ENCODE results near the gene ATP8B1.

The ATP8B1 gene

DNA sequence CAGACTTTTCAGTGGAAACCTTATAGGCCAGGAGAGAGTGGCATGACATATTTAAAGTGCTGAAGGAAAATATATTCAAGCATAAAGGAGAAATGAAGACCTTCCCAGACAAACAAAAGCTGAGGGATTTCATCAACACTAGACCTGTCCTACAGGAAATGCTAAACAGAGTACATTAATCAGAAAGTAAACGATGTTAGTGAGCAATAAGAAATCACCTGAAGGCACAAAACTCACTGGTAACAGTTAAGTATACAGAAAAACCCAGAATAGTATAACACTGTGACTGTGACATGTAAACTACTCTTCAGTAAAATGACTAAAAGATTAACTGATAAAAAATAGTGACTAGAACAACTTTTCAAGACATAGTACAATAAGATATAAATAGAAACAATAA is 87.4 kb downstream of the ATP8B1 start:
- no peak for DNase-seq

DNA sequence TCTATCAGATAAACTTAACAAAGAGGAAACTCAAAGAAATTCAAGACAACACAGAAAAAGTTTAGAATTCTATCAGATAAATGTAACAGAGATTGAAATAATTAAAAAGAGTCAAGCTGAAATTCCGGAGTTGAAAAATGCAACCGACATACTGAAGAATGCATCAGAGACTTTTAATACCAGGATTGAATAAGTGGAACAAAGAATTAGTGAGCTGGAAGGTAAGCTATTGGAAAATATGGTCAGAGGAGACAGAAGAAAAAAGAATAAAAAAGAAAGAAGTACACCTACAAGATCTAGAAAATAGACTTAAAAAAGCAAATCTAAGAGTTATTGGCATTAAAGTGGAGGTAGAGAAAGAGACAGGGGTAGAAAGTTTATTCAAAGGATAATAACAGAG is 88.0 kb downstream of the ATP8B1 start:
- no peak for DNase-seq

DNA sequence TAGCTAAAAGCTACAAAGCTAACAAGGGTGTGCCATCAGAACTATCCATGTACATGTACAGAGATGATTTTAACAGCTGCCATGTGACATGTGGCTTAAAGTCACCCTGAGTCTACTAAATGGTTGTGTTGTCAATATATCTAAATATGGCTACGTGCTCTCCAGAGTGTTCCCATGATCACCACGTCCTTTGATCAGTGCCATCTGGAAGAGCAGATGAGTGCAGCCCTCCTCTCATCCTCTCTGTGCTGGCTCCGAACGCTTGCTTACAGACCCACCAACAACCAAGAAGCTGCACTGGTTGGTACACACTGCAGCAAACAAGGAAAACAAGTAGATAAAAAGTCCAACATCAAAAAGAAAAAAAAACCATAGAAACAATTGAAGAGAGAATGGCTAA is 92.9 kb downstream of the ATP8B1 start:
- no peak for DNase-seq

DNA sequence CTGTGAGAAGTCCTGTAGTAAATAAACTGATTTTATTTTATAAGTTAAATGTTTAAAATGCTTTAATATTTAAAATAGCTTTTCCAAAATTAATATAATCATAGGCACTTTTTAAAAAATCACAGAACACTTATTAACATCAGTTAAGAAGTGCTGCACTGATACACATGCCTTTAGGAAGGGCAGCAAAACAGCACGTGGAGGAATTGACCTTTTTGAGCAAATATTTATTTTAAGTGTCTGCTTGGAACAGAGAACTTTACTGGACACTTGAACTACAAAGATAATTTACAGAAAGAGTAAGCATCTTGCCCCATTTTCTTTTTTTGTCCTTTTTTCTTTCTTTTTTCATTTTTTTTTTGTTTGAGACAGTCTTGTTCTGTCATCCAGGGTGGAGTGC is 93.8 kb downstream of the ATP8B1 start:
- no peak for DNase-seq

DNA sequence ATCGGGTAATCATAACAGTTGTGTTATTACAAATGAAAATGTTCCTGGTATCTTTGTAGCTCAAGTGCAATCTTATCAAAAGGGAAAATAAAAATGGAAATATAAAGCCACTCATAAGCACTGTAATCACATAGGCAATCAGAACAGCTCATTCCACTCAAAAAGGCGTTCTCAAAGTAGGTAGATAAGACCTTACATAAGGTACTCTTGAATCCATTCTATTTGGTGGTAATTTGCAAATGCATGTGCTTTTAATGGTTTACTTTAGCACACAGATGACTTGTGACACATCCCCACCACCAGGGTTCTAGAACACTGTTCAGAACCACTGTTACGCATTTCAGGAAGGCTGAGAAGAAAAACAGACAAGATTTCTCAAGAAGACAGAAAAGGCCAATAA is 94.8 kb downstream of the ATP8B1 start:
- no peak for DNase-seq

DNA sequence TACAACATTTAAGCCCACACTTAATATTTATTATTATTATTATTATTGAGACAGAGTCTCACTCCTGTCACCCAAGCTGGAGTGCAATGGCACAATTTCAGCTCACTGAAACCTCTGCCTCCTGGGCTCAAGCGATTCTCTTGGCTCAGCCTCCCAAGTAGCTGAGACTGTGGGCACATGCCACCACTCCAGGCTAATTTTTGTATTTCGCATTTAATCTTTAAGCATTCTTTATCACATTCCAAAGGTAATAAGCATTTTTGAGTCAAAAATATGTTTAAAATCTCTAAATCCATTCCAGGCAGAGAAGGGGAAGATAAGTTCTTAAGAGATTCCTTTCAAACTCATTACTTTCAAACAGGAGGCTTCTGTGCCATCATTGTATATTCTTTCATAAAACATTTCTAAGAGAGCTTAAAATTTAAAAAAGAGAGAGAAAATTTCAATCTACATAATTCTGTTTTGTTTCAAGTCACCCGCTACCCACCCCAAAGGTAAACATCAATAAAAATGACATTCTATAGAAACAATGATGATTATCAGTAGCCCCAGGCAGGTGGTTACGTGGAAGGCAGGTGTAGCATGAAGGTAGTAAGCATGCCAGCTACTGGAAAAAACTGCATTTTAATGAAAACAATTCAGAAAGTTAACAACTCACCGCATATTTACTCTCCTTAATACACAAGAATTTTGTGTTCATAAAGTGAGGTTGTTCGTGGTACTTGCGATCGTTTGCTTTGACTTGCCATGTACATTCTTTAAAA is 97.1 kb downstream of the ATP8B1 start:
- DNase-seq: no peak

DNA sequence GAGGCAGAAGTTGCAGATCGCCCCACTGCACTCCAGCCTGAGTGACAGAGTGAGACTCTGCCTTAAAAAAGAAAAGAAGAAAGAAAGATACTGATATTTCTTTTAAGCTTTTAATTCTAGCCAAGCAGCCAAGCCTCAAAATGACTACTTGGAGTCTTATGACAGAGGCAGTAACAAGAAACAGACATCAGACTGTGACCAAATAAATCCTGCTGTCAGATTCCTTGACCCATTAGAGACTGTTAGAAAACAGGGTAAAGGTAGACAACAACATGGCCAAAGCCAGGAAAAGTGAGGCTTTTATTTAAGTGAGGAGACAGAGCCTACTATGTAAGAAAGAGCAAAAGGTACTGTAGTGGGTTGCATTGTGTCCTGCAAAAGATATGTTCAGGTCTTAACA is 98.1 kb downstream of the ATP8B1 start:
- no peak for DNase-seq

DNA sequence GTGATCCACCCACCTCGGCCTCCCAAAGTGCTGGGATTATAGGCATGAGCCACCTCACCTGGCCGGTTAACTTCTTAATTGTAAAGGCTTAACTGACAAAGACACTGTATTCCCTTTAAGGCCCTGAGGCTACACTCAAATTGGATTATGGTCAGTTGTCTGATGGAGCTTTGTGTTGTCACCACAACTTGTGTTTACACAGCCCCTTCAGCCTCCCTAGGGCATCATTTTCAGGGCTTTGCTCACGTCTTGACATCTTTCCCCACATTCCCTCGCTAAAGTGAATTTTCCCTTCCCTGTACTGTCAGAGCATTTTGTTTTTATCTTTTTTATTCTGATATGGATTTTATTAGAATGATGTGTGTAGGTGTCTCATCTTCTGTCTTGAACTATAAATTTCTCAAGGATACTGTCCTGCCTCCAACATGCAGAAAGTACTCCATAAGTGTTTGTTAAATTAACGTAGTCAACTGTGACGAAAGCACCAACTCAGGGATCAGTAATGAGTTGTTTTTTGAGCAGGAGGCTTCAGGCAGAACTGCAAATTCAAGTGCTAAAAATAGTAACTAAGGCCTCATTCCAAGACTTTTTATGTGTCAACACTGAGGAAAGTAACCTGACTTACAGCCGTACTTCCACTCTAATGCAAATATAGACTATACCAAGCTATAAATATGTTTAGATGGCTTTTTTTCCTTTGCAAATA is 104.4 kb downstream of the ATP8B1 start:
- no peak for DNase-seq

DNA sequence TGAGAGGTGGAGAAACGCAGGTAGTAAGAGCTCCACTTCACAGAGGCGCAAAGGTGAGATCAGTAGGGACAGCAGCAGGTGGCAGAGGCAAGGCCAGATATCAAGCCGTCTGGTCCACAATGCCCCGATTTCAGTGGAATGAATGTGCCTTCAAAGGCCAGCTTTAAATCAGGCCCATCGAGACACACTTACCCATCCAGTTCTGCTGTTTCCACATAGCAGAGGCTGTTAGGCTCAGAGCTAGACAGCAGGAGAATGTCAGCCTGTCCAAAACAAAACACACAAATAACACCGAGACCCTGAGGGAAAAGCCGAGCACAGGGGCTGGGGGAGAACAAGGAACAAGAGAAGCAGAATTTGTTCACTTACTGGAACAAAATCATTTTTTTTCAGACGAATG is 105.7 kb downstream of the ATP8B1 start:
- no peak for DNase-seq

DNA sequence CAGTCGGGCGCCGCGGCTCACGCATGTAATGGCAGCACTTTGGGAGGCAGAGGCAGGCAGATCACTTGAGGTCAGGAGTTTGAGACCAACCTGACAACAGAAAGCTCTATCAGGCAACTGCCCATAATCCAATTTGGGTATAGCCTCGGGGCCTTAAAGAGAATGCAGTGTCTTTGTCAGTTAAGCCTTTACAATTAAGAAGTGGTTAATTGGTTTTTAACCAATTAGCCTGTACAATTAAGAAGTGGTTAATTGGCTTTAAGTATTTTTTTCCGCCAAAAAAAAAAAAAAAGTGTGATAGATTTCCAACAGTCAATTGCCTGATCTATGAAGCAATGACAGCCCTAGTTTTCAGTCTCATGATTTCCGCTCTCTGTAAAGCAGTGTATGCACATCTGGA is 106.8 kb downstream of the ATP8B1 start:
- DNase-seq: no peak

DNA sequence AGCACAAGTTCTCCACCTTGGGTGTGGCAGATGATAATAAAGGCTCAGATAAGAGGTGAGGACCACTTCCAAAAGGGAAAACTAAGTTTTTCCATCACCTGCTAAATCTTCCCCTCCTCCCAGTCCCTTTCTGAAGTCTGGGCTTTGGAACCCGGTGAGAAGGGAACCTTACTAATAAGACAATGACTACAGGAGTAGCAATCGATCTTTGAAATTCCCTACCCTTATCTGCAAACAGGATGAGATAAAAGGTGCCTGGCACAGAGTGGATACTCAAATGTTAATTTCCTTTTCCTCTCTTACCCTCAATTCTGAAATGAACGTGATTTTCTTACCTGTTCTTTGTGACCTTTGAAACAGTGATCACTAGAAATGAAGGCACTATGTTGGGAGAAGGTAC is 111.8 kb downstream of the ATP8B1 start:
- DNase-seq: no peak

DNA sequence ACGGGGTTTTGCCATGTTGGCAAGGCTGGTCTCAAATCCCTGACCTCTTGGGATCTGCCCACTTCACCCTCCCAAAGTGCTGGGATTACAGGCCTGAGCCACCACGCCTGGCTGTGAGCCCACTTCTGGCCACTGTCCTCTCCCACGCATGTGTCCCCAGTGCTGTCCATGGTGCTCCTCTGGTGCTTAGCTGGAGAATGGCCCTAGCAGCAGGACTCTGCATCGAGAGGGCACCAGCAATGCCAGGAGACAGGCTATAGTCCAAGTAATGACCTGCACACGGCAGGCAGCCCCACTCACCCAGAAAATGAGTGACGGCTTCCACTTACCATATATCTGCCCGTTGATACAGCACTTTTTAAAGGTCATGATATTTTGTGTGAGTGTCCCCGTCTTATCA is 115.1 kb downstream of the ATP8B1 start:
- no peak for DNase-seq

DNA sequence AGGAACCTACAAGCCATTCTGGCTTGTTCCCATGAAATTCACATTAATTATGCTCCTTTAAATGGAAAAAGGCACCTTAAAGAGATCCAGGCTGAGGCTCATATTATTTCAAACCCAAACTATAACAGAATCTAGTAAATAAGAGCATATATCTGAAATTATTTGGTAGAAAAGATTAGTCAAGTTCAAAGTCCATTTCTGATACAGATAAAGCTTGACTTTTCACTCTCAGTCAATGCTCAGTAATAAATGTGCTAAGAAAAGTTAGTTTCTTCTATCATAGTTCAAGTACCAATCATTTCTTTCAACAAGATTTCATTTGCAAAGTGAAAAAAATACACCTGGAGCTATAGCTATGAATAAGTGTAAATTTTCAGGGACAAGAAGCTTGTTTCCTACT is 119.6 kb downstream of the ATP8B1 start:
- DNase-seq: no peak

DNA sequence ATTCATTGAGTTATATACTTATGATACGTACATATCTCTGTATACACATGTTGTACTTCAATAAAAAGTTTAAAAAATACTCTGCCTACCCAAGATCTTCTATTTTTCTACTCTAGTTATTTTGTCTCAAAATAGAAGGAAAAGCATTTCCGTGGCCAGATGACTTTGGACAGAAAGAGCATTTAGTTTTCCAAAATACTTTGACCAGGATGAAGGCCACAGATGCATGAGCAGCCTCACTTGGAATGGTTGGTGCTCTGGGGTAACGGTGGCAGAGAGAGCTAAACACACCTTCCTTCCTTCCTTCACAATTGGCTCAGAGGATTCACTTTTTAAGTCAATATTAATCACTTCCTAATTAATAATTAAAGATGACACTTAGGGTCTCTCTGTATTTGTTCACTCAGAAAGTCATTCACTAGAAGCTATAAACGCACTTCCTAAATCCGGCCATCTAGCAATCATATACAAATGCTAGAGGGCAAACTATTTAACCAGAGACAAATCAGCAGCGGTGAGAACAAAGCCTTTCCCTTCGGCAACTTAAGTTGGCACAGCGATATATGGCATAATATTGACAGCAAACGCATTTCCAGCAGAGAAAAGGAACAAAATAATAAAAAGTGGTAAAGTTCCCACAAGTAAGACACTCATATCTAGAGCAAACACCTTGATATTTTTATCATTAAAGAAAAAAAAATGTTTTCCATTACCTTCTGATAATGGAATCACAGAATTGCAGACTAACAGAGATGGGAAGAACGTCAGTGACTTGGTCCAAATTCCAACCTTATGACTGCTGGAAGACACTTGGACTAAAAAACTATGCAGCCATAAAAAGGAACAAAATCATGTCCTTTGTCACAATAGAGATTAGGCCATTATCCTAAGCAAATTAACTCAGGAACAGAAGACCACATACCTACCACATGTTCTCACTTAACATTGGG is 125.6 kb downstream of the ATP8B1 start:
- DNase-seq: no peak

DNA sequence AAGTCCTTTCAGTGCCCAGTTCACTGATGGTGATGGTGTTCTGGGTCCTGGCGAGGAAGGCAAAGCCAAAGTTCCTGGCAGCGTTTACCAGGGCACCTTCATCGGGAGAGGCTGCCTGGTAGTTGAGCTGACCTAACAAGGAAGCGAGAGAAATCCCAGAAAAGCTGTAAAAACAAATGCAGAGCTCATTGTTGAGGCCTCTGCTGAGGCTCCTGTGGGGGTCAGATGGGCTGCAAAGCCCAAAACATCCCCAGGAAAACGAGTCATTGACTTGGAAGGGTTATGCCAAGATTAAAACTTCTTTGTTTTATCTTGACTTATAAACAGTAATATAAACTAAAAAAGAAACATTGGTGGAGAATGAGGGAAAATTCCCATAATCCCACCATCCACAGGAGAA is 128.2 kb downstream of the ATP8B1 start:
- DNase-seq: no peak

DNA sequence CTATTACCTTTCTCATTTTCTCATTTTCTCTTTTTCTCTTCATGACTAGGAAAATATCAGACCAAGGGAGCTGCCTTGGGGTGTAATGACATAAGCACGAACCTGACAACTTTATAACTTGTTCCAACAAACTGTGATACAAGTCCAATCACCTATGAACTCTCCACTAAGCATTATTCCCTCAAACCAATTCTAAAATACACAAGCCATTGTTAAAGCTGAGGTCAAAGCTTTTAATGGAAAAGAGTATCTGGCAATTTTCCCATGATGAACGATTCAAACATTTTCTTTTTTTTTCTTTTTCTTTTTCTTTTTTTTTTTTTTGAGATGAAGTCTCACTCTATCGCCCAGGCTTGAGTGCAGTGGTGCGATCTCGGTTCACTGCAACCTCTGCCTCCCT is 133.1 kb downstream of the ATP8B1 start:
- no peak for DNase-seq

DNA sequence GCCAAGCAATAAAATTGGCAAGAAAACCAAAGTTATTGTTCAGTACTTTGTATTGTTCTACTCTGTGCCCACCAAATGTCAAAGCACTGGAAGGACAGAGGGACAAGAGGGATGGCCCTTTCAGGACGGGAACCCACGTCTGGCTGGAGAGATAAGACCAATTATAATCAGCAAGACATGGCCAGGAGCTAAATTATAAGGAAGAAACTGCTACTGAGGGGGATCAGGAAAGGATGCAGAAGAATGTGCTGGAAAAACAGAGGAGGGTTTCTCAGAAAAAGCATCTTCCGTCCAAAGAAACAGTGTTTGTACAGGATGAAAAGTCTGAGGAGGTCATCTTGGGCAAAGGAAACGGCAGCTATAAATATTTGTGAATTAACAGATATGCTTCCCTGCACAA is 135.1 kb downstream of the ATP8B1 start:
- no peak for DNase-seq

DNA sequence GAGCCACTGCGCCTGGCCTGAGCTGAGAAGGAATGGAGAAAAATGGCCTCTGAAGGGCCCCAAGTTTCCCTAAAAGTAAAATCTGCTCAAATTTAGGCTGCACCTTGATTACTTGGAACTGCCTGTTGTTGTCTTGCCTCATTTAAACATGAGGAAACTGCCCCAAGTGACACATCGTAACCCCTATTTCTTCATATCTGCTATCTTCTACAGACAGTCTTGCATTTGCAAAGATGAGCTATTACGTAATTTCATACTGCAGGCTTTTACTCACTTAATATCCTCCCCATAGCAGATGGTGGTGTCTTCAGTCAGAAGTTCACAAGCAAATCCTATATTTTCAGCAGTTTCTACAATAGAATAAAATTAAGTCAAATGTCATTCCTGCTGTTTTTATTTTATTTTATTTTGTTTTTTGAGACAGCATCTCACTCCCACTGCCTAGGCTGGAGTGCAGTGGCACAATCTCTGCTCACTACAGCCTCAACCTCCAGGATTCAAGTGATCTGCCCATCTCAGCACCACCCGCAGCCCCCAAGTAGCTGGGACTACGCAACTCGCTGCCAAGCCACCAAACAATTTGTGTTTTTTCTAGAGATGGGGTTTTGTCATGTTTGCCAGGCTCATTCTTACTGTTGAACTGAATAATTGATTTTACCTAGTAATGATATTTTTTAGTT is 136.2 kb downstream of the ATP8B1 start:
- peak; percentile 71 to 90 (median 89) for DNase-seq

DNA sequence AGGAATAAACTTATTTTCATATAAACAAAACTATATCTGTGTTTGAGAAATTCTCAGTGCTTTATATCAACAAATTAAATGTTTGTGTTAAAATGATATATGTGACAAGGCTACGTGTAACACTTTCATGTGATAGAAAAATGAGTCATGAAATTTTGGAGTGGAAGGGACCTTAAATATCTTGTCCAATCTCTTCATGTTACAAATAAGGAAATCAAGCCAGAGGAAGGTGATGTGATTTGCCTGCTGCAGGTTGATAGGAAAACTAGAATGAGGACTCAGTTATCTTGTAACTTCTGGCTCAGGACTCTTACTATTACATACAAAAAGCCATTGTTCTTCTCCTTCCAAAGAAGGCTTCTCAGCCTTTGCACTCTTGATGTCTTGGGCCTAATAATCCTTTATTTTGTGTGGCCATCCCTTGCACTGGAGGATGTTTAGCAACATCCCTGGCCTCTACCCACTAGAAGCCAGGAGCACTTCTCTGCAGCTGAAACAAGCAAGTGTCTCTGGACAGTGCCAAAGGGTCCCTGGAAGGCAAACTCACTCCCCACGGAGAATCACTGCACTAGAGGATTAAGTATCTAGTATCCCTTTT is 138.4 kb downstream of the ATP8B1 start:
- peak in 1 of 3 donors; percentile 10 for DNase-seq

DNA sequence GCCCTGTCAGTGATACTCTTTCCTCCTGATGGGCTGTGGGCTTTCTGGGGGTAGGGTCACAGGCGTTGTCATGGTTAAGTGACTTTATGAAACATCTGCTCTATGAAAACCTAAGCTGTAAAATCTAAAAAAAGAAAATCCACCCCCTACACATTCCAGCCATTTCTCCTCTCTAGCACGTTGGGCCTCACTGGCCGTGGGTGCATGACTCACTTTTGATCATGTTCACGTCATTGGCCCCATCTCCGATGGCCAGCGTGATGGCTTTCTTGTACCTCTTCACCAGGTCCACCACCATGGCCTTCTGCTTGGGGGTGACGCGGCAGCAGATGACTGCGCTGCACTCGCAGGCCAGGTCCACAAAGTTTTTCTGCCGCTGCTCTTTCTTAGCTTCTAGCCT is 142.2 kb downstream of the ATP8B1 start:
- no peak for DNase-seq

DNA sequence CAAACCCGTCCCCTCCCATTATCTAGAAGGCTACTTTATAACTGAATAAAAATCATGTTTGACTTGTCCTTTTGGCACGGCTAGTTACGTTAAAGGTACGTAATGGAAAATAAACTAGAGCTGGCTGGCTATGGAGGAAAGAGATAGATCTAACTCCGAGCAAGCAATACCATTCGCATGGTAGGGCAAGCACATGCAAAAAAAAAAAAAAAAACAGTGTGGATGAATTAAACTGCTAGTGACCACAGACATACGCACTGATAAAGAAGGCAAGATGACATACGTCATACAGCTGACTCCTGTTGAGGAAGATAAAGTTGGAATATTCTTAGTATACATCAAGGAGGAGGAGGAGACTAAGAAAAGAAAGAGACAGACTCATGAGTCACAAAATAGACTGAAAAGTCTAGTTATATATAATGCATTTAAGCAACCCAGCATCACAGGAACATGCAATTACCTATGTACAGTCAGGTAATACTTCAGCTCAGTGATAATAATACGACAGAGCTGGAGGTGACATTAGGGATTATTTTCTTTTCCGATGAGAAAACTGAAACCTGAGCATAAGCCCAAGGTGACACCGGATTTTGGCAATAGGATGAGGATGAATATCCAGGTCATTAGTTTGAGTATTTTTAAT is 143.5 kb downstream of the ATP8B1 start:
- DNase-seq: no peak

DNA sequence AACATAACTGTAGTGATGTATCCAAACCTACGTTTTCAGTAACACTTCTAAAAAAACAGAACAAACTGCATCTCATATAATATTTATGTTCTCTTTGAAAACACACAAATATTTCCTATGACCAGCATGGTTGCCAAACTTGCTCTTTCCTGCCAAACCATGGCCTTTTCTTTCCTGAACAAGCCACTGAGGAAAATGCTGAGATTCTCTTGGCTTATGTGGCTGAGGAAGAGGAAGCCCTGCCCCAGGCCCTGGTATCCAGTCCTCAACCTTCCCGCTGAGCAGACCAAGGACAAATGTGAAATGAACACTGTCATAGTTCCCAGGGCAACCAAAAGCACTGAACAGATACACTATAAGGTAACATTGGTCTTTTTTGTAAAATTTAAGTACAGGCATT is 145.6 kb downstream of the ATP8B1 start:
- DNase-seq: no peak

All from suppressor macrophage treated with lipopolysaccharide for 1 hour (primary cell).